ENCODE results near the gene C22orf39.

DNA sequence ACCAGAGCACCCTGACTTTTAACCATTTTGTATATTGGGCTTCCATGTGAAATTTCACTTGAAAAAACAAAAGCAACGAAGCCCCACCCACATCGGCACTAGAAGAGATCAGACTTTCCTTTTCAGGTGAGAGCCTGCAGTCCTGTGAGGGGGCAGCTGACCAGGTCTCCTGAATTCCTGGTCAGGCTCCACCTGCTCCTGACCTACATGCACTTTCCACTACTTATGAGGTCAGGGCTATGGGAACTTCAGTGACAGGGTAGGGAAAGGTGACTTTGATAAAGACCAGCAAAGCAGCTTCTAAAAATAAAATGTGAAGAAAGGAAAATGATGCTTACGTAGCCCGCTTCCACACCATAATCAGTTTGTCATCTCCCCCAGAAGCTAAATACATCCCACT, 40.7 kb downstream of the C22orf39 start:
- TF ChIP-seq, protein P1, sequence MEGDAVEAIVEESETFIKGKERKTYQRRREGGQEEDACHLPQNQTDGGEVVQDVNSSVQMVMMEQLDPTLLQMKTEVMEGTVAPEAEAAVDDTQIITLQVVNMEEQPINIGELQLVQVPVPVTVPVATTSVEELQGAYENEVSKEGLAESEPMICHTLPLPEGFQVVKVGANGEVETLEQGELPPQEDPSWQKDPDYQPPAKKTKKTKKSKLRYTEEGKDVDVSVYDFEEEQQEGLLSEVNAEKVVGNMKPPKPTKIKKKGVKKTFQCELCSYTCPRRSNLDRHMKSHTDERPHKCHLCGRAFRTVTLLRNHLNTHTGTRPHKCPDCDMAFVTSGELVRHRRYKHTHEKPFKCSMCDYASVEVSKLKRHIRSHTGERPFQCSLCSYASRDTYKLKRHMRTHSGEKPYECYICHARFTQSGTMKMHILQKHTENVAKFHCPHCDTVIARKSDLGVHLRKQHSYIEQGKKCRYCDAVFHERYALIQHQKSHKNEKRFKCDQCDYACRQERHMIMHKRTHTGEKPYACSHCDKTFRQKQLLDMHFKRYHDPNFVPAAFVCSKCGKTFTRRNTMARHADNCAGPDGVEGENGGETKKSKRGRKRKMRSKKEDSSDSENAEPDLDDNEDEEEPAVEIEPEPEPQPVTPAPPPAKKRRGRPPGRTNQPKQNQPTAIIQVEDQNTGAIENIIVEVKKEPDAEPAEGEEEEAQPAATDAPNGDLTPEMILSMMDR (IDR thresholded peaks at IDR 0.05) = no peak
- no peak for TF ChIP-seq TCF12 (IDR thresholded peaks at IDR 0.05)

Measured in SK-N-SH (cell line).